Measurements from ENCODE around the gene MLPH.
A peak's percentile ranks its signal among the peaks of the same experiment; 100 is the strongest.

MLPH gene

GRCh38 chr2:237536617-237537016 is 49.6 kb downstream of the MLPH start:
- TF ChIP-seq CTCF (IDR thresholded peaks at IDR 0.05; ENCODE audit: low read depth, low read length): no peak
- H3K4me3 ChIP-seq (replicated peaks in 1 of 2; ENCODE audit: low read depth in 2 of 2, low read length in 2 of 2): no peak overlapping the region
- no peak for DNase-seq (ENCODE audit: low read depth in 2 of 2)

DNA sequence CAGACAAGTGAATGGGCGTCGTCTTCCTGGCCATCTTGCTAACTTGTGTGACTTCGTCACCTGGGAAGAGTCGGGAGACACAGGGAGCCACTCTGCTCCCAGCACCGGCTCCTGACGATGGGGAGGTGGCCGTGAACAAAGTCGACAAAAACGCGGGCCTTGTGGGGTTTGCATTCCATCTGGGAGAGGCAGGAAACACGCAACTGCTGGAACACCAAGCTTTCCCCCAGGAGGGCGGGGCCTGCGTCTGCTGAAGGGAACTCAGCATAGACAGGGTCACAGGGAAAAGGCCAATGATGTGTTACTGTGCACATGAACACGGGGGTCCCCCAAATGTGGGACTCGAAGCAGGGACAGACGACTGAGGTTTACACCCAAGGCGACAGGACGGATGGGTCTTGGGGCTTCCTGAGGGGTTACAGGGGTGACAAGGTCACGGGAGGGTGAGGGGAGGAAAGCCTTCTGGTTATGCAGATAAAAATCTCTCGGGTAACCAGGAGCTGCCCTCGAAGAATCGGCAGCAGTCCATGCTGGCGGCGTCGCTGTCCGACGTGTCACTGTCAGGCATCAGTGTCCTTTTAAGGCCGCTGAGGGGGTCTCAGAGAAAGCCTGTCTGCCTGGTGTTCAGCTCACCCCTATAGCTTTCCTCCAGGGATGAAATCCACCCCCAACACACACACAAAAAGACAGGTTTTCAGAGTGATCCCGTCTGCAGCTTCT is 51.1 kb downstream of the MLPH start:
- no peak for TF ChIP-seq CTCF (IDR thresholded peaks at IDR 0.05; ENCODE audit: low read depth, low read length)
- no peak for DNase-seq (ENCODE audit: low read depth in 2 of 2)
- no peak overlapping the region for H3K4me3 ChIP-seq (replicated peaks in 1 of 2; ENCODE audit: low read depth in 2 of 2, low read length in 2 of 2)

DNA sequence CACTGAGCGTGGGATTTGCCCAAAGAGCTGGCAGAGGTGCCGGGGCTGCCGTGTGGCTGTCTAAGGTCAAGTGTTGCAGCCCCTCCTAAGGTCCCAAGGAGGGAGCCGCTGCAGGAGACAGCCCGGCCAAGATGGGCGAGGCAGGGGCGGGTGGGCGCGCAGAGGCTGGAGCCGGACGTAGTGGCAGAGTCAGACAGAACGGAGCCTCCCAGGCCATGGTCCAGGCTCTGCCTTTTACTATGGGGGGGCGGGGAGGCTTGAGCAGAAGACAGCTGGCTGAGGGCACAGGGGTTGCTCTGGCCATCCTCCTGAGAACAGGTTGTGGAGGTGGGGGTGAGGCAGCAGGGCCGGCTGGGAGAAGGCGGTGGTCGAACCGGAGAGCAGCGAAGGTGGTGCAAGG is 51.9 kb downstream of the MLPH start:
- no peak overlapping the region for H3K4me3 ChIP-seq (replicated peaks in 1 of 2; ENCODE audit: low read depth in 2 of 2, low read length in 2 of 2)
- no peak for DNase-seq (ENCODE audit: low read depth in 2 of 2)
- TF ChIP-seq CTCF (IDR thresholded peaks at IDR 0.05; ENCODE audit: low read depth, low read length): no peak

- H3K4me3 ChIP-seq (replicated peaks in 1 of 2; ENCODE audit: low read depth in 2 of 2, low read length in 2 of 2): no peak overlapping the region
- TF ChIP-seq CTCF (IDR thresholded peaks at IDR 0.05; ENCODE audit: low read depth, low read length): no peak
- DNase-seq (ENCODE audit: low read depth in 2 of 2): no peak
These were observed 52.6 kb downstream of the MLPH start for GRCh38 chr2:237539681-237540080.

GRCh38 chr2:237540223-237540775 is 53.2 kb downstream of the MLPH start:
- no peak for TF ChIP-seq CTCF (IDR thresholded peaks at IDR 0.05; ENCODE audit: low read depth, low read length)
- DNase-seq (ENCODE audit: low read depth in 2 of 2): no peak

GRCh38 chr2:237540823-237541222 is 53.8 kb downstream of the MLPH start:
- DNase-seq (ENCODE audit: low read depth in 2 of 2): peak; percentile 60 to 79
- no peak for TF ChIP-seq CTCF (IDR thresholded peaks at IDR 0.05; ENCODE audit: low read depth, low read length)
- no peak overlapping the region for H3K4me3 ChIP-seq (replicated peaks in 1 of 2; ENCODE audit: low read depth in 2 of 2, low read length in 2 of 2)

More at GRCh38 chr2:237540223-237540775, 53.2 kb downstream of the MLPH start:
- H3K4me3 ChIP-seq (replicated peaks in 1 of 2; ENCODE audit: low read depth in 2 of 2, low read length in 2 of 2): no peak overlapping the region

Data from cardiac fibroblast (primary cell).